SHP77 (cell line): ENCODE results near the gene TSPAN13.

Experiments
- DNase-seq, 2 experiments: peaks; one replicate each; lab custom pipeline; 2025; lab: John Stamatoyannopoulos, UW

The TSPAN13 gene

GRCh38 chr7:16774986-16775385, 21.4 kb downstream of the TSPAN13 start:
- no peak for DNase-seq

- DNase-seq = no peak
Measured at GRCh38 chr7:16776053-16776452, 22.5 kb downstream of the TSPAN13 start.

GRCh38 chr7:16778476-16778875, 24.9 kb downstream of the TSPAN13 start:
- no peak for DNase-seq

GRCh38 chr7:16779051-16779450, 25.5 kb downstream of the TSPAN13 start:
- no peak for DNase-seq

- DNase-seq = no peak
Measured at GRCh38 chr7:16780596-16780995, 27.0 kb downstream of the TSPAN13 start.

GRCh38 chr7:16785321-16785720, 31.8 kb downstream of the TSPAN13 start:
- peak; percentile 48 to 68 for DNase-seq

- no peak for DNase-seq
Measured at GRCh38 chr7:16785846-16786245, 32.3 kb downstream of the TSPAN13 start.

- DNase-seq = no peak
Measured at GRCh38 chr7:16786257-16786656, 32.7 kb downstream of the TSPAN13 start.

- DNase-seq = no peak
Measured at GRCh38 chr7:16787127-16787526, 33.6 kb downstream of the TSPAN13 start.

- DNase-seq = no peak
Measured at GRCh38 chr7:16791071-16791470, 37.5 kb downstream of the TSPAN13 start.

- DNase-seq = no peak
Measured at GRCh38 chr7:16791905-16792698, 38.5 kb downstream of the TSPAN13 start.

- peak; percentile 30 to 31 for DNase-seq
Measured at GRCh38 chr7:16794986-16795385, 41.4 kb downstream of the TSPAN13 start.

GRCh38 chr7:16795624-16796023, 42.1 kb downstream of the TSPAN13 start:
- peak; percentile 88 to 92 for DNase-seq

- peak; percentile 38 to 48 for DNase-seq
Measured at GRCh38 chr7:16801111-16801542, 47.6 kb downstream of the TSPAN13 start.

GRCh38 chr7:16801579-16801978, 48.0 kb downstream of the TSPAN13 start:
- no peak for DNase-seq

GRCh38 chr7:16803125-16803524, 49.6 kb downstream of the TSPAN13 start:
- no peak for DNase-seq

- DNase-seq = no peak
Measured at GRCh38 chr7:16803881-16804673, 50.5 kb downstream of the TSPAN13 start.

GRCh38 chr7:16804674-16805439, 51.3 kb downstream of the TSPAN13 start, which contains the start of gene AGR2:
AGR2 (minus strand) TSS chr7:16804999; CDS start chr7:16801796, 3,203 bp downstream.
- peak; percentile 44 to 54 for DNase-seq

GRCh38 chr7:16805441-16805840, 51.9 kb downstream of the TSPAN13 start:
- DNase-seq = no peak

GRCh38 chr7:16810112-16810511, 56.6 kb downstream of the TSPAN13 start:
- no peak for DNase-seq

- DNase-seq = peak in 1 of 2 experiments; percentile 7
Measured at GRCh38 chr7:16810573-16810972, 57.0 kb downstream of the TSPAN13 start.

GRCh38 chr7:16811551-16811950, 58.0 kb downstream of the TSPAN13 start:
- no peak for DNase-seq
